Thyroid gland (tissue), 4 donors: ENCODE data around the gene HPCAL1. TPM values are rescaled to one million over a fixed set of nuclear protein-coding genes. Genes with fewer than 3 reads are reported as not detected.
"Not testable (repeated sequence)": the region's sequence is repeated elsewhere in the genome, so short reads cannot be mapped to it uniquely, and the experiment has no call there.

Experiments
- DNase-seq, 2 donors: peaks; one replicate each; pipeline ENCODE4 v3.0.0-alpha.2; 2019
- H3K27ac ChIP-seq, 3 donors: fragments of 200-600 bp; sonication (generic); 1 replicate in 2 of 3; 2 replicates in 1 of 3; pipeline ENCODE4 v1.5.1; 2016 to 2019; ENCODE audit warnings: mild to moderate bottlenecking in 1 of 3, moderate library complexity in 1 of 3
- H3K27me3 ChIP-seq: fragments of 200-600 bp; sonication (generic); one replicate; pipeline ENCODE4 v1.5.1; 2019
- H3K36me3 ChIP-seq, 2 donors: fragments of 200-600 bp; sonication (generic); one replicate each; pipeline ENCODE4 v1.5.1; 2016 to 2019
- H3K4me1 ChIP-seq, 2 donors: fragments of 200-600 bp; sonication (generic); one replicate each; pipeline ENCODE4 v1.5.1; 2017 to 2019
- H3K4me3 ChIP-seq, 3 donors: fragments of 200-600 bp; sonication (generic); replicated peaks in 1 of 3; 1 replicate in 2 of 3; 2 replicates in 1 of 3; pipeline ENCODE4 v1.5.1; 2016; ENCODE audit warnings: mild to moderate bottlenecking in 1 of 3
- H3K9me3 ChIP-seq: fragments of 200-600 bp; sonication (generic); one replicate; pipeline ENCODE4 v1.5.1; 2017
- POLR2A ChIP-seq, 2 donors: fragments of 450-650 bp; IDR thresholded peaks; one replicate each; pipeline ENCODE4 v1.6.1; 2017; ENCODE audit warnings: antibody characterized with exemption in 2 of 2, mild to moderate bottlenecking in 2 of 2, moderate library complexity in 1 of 2
- WGBS, 2 donors: methylation state at CpG; one replicate each; pipeline ENCODE4 v1.1.5; 2017; 5-methylcytosine and 5-hydroxymethylcytosine counted together
- intact Hi-C: fragments of 100-400 bp; cut with DNase I; formaldehyde crosslinking; loops from one replicate; pipeline ENCODE4 v1.15.1; 2023
- total RNA-seq, 4 donors: library from RNA; depleted of rRNA; stranded (reverse); fragments of >200 nt; gene quantifications; one replicate each; pipeline ENCODE4 v1.2.3, GENCODE V29; 2016
- TF ChIP-seq, protein P1 (sequence below), 6 experiments: fragments of 200-600 bp in 3 of 6; fragments of 450-650 bp in 3 of 6; sonication (generic) in 3 of 6; IDR thresholded peaks; one replicate each; pipeline ENCODE4 v1.5.1; 2016 to 2019; ENCODE audit warnings: antibody characterized with exemption in 6 of 6, mild to moderate bottlenecking in 2 of 6, inconsistent platforms in 1 of 6, moderate library complexity in 1 of 6

HPCAL1 gene
- total RNA-seq, 4 donors from 2014 or later, result 39.9 to 84.2 (median 64.8) TPM

DNA sequence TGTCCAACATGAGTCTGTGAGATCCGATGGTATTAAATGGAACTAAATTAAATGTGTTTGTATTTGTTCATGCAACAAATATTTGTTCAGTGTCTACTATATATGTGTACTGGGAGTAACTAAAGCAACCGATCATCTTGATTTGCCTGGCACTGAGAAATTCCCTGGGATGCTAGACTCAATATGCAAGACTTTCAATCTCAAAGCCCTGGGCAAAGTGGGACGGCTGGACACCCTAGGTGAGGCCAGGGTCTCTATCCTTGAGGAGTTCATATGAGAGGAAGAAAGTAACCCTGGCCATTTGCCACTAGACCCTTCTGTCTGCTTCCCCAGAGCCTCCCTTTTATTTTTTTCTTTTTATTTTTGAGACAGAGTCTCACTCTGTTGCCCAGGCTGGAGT is 44.0 kb upstream of the HPCAL1 start:
- whole genome bisulfite sequencing, 2 donors, result 90 to 94% methylated on average over 3 of the region's 3 CpGs
- TF ChIP-seq, protein P1, sequence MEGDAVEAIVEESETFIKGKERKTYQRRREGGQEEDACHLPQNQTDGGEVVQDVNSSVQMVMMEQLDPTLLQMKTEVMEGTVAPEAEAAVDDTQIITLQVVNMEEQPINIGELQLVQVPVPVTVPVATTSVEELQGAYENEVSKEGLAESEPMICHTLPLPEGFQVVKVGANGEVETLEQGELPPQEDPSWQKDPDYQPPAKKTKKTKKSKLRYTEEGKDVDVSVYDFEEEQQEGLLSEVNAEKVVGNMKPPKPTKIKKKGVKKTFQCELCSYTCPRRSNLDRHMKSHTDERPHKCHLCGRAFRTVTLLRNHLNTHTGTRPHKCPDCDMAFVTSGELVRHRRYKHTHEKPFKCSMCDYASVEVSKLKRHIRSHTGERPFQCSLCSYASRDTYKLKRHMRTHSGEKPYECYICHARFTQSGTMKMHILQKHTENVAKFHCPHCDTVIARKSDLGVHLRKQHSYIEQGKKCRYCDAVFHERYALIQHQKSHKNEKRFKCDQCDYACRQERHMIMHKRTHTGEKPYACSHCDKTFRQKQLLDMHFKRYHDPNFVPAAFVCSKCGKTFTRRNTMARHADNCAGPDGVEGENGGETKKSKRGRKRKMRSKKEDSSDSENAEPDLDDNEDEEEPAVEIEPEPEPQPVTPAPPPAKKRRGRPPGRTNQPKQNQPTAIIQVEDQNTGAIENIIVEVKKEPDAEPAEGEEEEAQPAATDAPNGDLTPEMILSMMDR (IDR thresholded peaks at IDR 0.05), result no peak
- TF ChIP-seq POLR2A (IDR thresholded peaks at IDR 0.05), result no peak
- intact Hi-C loops, result no loop called here
- Histone ChIP-seq H3K4me3 (no peak overlapping the region), H3K36me3 (no peaks in the 10 kb centered on the region), H3K27me3 (no peaks in the 10 kb centered on the region), H3K4me1 (no peaks in the 10 kb centered on the region), H3K27ac (no peak overlapping the region), H3K9me3 (no peaks in the 10 kb centered on the region)
- no peak for DNase-seq

DNA sequence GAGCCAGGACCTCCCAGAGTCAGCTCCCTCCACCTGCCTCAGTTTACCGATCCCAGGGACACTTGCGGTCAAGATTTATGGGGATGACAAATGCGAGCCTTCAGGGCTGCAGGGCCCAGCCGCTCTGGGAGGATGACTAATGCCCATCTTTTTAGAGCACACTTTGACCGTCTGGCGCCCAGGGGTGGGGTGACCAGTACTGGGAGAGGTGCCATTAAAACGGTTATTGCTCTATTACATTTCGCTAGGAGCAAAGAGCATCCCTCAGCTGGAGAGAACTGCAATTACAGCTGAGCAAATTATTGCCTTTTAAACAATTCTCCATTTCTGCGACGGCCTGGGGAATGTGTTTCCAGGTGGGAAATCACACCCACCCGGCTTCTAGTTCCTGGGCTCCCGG is 42.6 kb upstream of the HPCAL1 start:
- intact Hi-C loops, result no loop called here
- WGBS, 2 donors, result 85 to 96% methylated on average over 11 to 12 of the region's 12 CpGs
- H3K4me1 ChIP-seq, result no peaks in the 10 kb centered on the region
- H3K36me3 ChIP-seq, result no peaks in the 10 kb centered on the region
- no peak overlapping the region for H3K4me3 ChIP-seq
- no peak for TF ChIP-seq POLR2A (IDR thresholded peaks at IDR 0.05)
- TF ChIP-seq, protein P1 (IDR thresholded peaks at IDR 0.05), result no peak
- no peaks in the 10 kb centered on the region for H3K9me3 ChIP-seq
- H3K27me3 ChIP-seq, result no peaks in the 10 kb centered on the region
- H3K27ac ChIP-seq, result no peak overlapping the region
- DNase-seq, result no peak

DNA sequence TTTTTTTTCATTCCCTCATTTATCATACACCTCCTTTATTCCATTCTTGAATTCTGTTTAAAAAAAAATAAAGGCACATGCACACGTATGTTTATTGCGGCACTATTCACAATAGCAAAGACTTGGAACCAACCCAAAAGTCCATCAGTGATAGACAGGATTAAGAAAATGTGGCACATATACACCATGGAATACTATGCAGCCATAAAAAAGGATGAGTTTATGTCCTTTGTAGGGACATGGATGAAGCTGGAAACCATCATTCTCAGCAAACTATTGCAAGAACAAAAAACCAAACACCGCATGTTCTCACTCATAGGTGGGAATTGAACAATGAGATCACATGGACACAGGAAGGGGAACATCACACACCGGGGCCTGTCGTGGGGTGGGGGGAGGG is 39.2 kb upstream of the HPCAL1 start:
- H3K4me1 ChIP-seq, H3K9me3 ChIP-seq, intact Hi-C loops, H3K36me3 ChIP-seq, H3K27me3 ChIP-seq, H3K27ac ChIP-seq, H3K4me3 ChIP-seq, DNase-seq: not testable (repeated sequence)
- 85 to 96% methylated on average over 5 of the region's 5 CpGs for WGBS, 2 donors

DNA sequence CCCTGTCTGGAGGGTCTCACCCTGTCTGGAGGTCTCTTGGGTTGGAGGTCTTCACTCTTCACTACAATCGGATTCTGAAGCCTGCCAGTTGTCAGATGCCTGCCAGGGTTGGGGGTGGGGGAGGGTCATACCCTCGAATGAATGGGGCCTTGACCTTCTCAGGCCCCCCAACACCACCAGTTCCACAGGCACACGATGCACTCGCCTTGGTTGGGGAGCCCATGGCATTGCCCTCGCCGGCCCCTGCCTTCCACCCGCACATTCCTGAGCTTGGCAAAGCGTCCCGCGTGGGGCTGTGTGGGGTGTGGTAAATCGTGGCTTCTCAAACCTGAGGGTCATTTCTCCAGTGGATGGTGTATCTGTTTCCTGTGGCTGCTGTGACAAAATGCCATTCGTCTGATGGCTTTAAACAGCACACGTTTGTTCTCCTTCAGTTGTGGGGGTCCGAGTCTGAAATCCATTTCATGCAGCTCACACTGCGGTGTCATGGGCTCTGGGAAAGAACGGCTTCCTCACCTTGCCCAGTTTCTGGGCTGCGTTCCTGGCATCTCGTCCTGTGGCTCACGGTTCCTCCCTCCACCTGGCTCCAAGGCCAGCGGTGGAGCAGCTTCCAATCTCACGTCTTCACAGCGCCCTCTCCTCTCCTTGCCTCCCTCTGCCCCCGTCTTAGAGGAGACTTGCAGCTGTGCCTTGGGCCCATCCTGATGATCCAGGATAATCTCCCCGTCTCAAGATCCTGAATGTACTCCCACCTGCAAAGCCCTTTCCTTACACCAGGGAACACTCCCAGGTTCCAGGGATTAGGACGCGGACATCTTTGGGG is 38.0 kb upstream of the HPCAL1 start:
- H3K27me3 ChIP-seq, result no peaks in the 10 kb centered on the region
- H3K4me3 ChIP-seq, result no peak overlapping the region
- H3K9me3 ChIP-seq, result no peaks in the 10 kb centered on the region
- no peaks in the 10 kb centered on the region for H3K4me1 ChIP-seq
- no peak for DNase-seq
- intact Hi-C loops, result no loop called here
- no peak for TF ChIP-seq POLR2A (IDR thresholded peaks at IDR 0.05)
- TF ChIP-seq, protein P1 (IDR thresholded peaks at IDR 0.05), result no peak
- WGBS, 2 donors, result 89 to 95% methylated on average over 26 of the region's 26 CpGs
- no peak overlapping the region for H3K27ac ChIP-seq
- H3K36me3 ChIP-seq, result no peaks in the 10 kb centered on the region

DNA sequence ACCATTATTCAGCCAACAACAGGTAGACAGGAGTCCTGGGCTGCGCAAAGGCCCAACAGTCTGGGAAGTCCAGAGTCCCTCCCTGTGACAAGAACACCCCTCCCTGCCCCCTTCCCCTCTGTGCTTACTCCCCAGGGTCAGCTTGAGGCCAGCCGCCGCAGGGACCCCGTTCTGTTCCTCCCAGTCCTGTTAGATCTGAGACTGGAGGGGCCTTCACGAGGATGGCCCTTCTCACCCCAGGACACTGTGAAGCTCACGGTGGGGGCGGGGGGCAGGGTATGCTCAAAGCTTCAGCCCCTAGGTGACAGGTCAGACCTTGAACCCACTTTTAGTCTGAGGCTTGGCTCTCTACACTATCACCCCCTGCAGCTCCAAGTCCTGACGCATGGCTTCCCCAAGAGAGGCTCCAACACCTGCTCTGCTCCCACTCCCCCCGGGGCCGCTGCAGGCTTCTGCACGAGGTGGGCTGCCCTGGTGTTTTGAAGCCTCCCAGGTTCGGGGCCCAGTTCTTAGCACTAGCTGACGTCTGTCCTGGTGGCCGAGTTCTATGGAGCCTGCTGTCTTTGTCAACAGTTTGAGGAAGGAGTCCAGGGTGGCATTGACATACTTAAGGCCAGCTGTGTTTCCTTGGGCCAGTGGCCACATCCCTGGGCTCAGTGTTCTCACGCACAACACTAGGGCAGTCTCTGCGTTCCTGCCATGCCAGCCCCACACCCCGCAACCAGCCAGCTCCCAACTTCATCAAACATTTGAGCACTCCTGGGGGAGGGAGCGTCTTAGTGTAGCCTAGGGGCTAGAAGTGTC is 37.2 kb upstream of the HPCAL1 start:
- no peaks in the 10 kb centered on the region for H3K4me1 ChIP-seq
- TF ChIP-seq, protein P1 (IDR thresholded peaks at IDR 0.05), result no peak
- no peak for TF ChIP-seq POLR2A (IDR thresholded peaks at IDR 0.05)
- DNase-seq, result no peak
- intact Hi-C loops, result no loop called here
- WGBS, 2 donors, result 86 to 88% methylated on average over 14 to 18 of the region's 18 CpGs
- H3K9me3 ChIP-seq, result no peaks in the 10 kb centered on the region
- no peak overlapping the region for H3K4me3 ChIP-seq
- no peaks in the 10 kb centered on the region for H3K27me3 ChIP-seq
- H3K27ac ChIP-seq, result no peak overlapping the region
- H3K36me3 ChIP-seq, result no peaks in the 10 kb centered on the region
